GM21723 (cell line): ENCODE data around the gene FGGY.

Source experiments
- ATAC-seq: cut with Tn5 transposase; IDR thresholded peaks from one replicate; pipeline ENCODE4 v1.9.1; 2021; ENCODE audit warnings: mild to moderate bottlenecking, moderate library complexity; ENCODE audit not compliant: unreplicated experiment

Gene FGGY

DNA sequence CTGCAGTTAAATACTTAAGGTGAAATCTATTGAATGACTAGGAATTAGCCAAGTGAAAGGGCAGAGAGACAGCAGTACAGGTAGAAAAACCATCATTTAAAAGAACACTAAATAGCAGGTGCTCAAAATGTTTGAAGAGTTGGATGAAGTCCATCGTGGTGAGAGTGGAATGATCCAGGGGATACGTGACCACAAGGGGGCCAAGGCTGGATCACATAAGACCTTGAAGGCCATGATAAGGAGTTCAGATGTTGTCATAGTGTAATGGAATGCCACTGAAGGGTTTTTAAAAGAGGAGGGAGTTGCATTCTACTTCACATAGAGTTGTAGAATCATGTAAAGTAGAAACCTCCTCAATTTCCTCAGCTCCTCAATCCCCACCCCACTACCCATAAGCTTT lies 483.1 kb downstream of the FGGY start:
- ATAC-seq = no peak

DNA sequence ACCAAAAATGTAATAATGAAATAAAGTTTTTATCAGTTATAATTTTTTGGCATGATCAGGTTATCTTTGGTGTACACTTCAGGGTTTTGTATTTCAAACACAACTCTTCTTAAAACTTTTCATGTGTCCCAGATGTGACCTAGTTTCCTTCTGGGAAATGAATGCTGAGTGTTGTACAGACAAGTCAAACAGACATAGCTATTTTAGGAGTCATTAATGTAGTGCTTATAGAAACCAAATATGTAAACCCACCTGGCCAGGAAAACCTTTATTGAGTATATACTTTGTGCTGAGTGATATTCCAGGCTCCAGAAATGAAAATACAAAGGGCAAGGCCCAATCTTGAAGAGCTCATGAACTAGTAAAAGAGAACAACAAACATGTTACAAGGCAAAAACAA lies 491.9 kb downstream of the FGGY start:
- no peak for ATAC-seq

DNA sequence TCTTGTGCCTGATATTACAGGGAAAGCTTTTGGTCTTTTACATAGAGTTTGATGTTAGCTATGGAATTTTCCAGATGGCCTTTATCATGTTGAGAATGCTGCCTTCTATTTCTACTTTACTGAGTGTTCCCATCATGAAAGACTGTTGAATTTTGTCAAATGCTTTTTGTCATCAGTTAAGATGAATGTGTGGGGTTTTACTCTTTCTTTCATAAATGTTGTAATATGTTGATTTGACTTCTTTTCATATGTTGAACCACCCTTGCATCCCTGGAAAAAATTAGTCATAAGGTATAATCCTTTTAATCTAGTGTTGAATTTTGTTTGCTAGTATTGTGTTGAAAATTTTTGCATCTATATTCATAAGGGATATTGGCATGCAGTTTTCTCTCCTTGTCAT lies 501.7 kb downstream of the FGGY start:
- no peak for ATAC-seq

DNA sequence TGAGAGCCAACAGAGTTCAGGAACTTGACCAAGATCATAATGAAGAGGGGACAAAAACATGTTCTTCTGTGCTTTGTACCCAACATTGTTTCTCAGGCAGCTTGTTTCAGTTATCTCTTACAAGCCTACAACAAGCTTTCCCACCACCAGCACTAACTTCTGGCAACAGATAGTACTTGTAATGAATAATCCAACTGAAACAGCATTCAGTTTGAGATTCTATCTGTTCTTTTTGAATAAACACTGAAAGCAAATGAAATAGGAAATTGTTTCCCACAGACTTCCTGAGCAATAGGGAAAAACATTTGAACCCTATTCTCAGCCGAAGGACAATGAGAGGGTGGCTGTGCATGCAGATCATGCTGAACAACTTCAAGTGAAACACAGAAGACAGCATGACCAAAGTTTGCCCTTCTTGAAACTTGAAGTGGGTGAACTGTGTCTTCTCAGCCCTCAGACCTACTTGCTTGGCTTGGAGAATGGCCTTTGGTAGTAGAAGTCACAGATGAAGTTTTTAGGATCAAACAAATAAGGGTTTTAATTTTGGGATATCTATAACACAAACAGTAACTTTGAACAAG lies 506.7 kb downstream of the FGGY start:
- ATAC-seq = no peak

DNA sequence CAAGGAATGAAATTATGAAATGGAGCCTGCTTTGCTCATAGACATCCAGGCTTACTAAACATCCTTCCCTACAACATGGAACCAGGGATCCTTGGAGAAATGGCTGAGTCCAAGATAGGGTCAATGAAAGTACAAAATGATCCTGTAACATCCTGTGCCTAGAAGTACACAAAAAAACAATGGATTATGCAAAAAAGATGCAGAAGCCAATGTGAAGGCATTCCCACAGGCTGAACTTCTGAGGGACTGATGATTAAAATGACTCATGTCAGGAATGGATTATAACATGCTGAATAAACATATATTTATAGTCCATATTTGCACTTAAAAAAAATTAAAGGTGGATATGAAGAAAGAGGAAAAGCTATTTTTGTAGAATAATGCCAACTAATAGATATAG lies 507.4 kb downstream of the FGGY start:
- ATAC-seq = no peak

DNA sequence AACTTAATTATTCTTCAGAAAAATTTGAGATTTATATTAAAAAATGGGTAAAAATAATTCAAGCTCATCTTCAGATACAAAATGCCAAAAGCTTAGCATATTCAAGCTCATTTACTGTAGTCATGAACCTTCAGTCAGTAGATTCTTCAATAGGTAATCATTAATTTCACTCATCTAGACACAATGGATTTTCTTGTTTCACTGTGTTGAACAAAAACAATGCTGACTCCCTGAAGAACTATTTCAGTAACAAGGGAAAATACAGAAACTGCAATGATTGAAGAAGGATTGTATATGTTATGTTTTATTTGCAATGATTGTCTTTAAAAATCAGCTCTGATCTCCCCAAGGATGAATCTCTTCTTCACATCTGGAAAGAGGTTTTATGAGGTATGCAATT lies 508.7 kb downstream of the FGGY start:
- no peak for ATAC-seq
